ENCODE data around the gene THRB. TPM values are rescaled to one million over a fixed set of nuclear protein-coding genes. Genes with fewer than 3 reads are reported as not detected.

The THRB gene
- total RNA-seq, 3 donors from 2014 or later, result 25.1 to 75.5 (median 59.8) TPM

- TF ChIP-seq, protein P1, sequence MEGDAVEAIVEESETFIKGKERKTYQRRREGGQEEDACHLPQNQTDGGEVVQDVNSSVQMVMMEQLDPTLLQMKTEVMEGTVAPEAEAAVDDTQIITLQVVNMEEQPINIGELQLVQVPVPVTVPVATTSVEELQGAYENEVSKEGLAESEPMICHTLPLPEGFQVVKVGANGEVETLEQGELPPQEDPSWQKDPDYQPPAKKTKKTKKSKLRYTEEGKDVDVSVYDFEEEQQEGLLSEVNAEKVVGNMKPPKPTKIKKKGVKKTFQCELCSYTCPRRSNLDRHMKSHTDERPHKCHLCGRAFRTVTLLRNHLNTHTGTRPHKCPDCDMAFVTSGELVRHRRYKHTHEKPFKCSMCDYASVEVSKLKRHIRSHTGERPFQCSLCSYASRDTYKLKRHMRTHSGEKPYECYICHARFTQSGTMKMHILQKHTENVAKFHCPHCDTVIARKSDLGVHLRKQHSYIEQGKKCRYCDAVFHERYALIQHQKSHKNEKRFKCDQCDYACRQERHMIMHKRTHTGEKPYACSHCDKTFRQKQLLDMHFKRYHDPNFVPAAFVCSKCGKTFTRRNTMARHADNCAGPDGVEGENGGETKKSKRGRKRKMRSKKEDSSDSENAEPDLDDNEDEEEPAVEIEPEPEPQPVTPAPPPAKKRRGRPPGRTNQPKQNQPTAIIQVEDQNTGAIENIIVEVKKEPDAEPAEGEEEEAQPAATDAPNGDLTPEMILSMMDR (IDR thresholded peaks at IDR 0.05), result no peak
- no peak overlapping the region for H3K4me3 ChIP-seq
- peaks cover 24% of the 10 kb centered on the region for H3K4me1 ChIP-seq (ENCODE audit: low read depth)
- no peaks in the 10 kb centered on the region for H3K9me3 ChIP-seq
- ATAC-seq (no peak), DNase-seq (no peak)
- intact Hi-C loops (cut with DNase I, micrococcal nuclease), result no loop called here
- no peaks in the 10 kb centered on the region for H3K36me3 ChIP-seq (ENCODE audit: low read depth)
Measured at GRCh38 chr3:24386458-24386857, 108.2 kb downstream of the THRB start.

- DNase-seq, result no peak
- no peak for ATAC-seq
- no peak overlapping the region for H3K4me3 ChIP-seq
- no peaks in the 10 kb centered on the region for H3K36me3 ChIP-seq (ENCODE audit: low read depth)
- TF ChIP-seq, protein P1 (IDR thresholded peaks at IDR 0.05), result no peak
- peaks cover 13% of the 10 kb centered on the region for H3K4me1 ChIP-seq (ENCODE audit: low read depth)
- intact Hi-C loops (cut with DNase I, micrococcal nuclease), result no loop called here
- H3K9me3 ChIP-seq, result no peaks in the 10 kb centered on the region
Measured at GRCh38 chr3:24385012-24385615, 109.5 kb downstream of the THRB start.

- ATAC-seq (no peak), DNase-seq (no peak)
- TF ChIP-seq, protein P1 (IDR thresholded peaks at IDR 0.05), result no peak
- H3K4me1 ChIP-seq (ENCODE audit: low read depth), result no peaks in the 10 kb centered on the region
- no peak overlapping the region for H3K4me3 ChIP-seq
- H3K9me3 ChIP-seq, result no peaks in the 10 kb centered on the region
- intact Hi-C loops (cut with DNase I, micrococcal nuclease), result no loop called here
- H3K36me3 ChIP-seq (ENCODE audit: low read depth), result no peaks in the 10 kb centered on the region
Measured at GRCh38 chr3:24382647-24383046, 112.0 kb downstream of the THRB start.

- intact Hi-C loops (cut with DNase I, micrococcal nuclease), result no loop called here
- Histone ChIP-seq H3K9me3 (no peaks in the 10 kb centered on the region), H3K4me1 (ENCODE audit: low read depth) (no peaks in the 10 kb centered on the region), H3K4me3 (no peak overlapping the region), H3K36me3 (ENCODE audit: low read depth) (no peaks in the 10 kb centered on the region)
- TF ChIP-seq, protein P1 (IDR thresholded peaks at IDR 0.05), result no peak
- DNase-seq (no peak), ATAC-seq (no peak)
Measured at GRCh38 chr3:24379936-24380335, 114.7 kb downstream of the THRB start.

GRCh38 chr3:24378313-24378712, 116.3 kb downstream of the THRB start:
- intact Hi-C loops (cut with DNase I, micrococcal nuclease), result no loop called here
- H3K4me1 ChIP-seq (ENCODE audit: low read depth), result peaks cover 6% of the 10 kb centered on the region
- H3K9me3 ChIP-seq, result no peaks in the 10 kb centered on the region
- no peak overlapping the region for H3K4me3 ChIP-seq
- ATAC-seq (no peak), DNase-seq (no peak)
- TF ChIP-seq, protein P1 (IDR thresholded peaks at IDR 0.05), result no peak
- H3K36me3 ChIP-seq (ENCODE audit: low read depth), result no peaks in the 10 kb centered on the region
